ENCODE measurements around the gene ATP13A5. TPM values are rescaled to one million over a fixed set of nuclear protein-coding genes. Genes with fewer than 3 reads are reported as not detected.

Gene ATP13A5
- total RNA-seq, 1 experiment from 2014 or later: not detected

DNA sequence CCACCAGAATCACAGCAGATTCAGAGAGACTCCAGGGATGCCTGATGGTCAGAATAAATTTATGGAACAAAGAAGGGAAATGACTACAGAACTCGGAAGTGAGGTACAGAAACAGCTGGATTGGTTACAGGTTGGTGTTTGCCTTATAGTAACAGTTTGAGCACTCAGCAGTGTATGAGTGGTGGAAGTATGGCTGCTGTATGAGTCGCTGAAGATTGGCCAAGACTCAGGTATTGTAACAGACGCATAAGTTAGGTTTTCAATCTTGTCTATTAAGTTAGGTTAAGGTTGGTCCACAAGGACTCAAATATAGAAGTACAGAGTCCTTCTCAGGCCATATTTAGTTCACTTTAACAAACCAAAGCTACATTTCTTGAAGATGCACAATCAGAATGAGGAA, 33.1 kb downstream of the ATP13A5 start:
- no peak overlapping the region for H2BK5ac ChIP-seq (ENCODE audit: insufficient read length, low read length)
- DNase-seq: no peak
- H3K4ac ChIP-seq (ENCODE audit: low read depth, low read length): no peak overlapping the region
- no peaks in the 10 kb centered on the region for H3K23me2 ChIP-seq (ENCODE audit: insufficient read length, low read depth, low read length, poor library complexity, severe bottlenecking)
- H2AK5ac ChIP-seq (ENCODE audit: insufficient read length, low read length): no peak overlapping the region
- peaks cover 39 to 46% of the 10 kb centered on the region in 2 experiments for H3K4me1 Mint-ChIP-seq
- H4K91ac ChIP-seq (ENCODE audit: insufficient read length, low read depth, low read length): no peak overlapping the region
- H3K18ac ChIP-seq (ENCODE audit: insufficient read length, low read depth, low read length): no peak overlapping the region
- TF ChIP-seq, protein P1, sequence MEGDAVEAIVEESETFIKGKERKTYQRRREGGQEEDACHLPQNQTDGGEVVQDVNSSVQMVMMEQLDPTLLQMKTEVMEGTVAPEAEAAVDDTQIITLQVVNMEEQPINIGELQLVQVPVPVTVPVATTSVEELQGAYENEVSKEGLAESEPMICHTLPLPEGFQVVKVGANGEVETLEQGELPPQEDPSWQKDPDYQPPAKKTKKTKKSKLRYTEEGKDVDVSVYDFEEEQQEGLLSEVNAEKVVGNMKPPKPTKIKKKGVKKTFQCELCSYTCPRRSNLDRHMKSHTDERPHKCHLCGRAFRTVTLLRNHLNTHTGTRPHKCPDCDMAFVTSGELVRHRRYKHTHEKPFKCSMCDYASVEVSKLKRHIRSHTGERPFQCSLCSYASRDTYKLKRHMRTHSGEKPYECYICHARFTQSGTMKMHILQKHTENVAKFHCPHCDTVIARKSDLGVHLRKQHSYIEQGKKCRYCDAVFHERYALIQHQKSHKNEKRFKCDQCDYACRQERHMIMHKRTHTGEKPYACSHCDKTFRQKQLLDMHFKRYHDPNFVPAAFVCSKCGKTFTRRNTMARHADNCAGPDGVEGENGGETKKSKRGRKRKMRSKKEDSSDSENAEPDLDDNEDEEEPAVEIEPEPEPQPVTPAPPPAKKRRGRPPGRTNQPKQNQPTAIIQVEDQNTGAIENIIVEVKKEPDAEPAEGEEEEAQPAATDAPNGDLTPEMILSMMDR (conservative IDR thresholded peaks at IDR 0.05): no peak
- no peak overlapping the region for H4K5ac ChIP-seq (ENCODE audit: insufficient read length, low read depth, low read length)
- H3K27me3 ChIP-seq (ENCODE audit: insufficient read depth, low read length): no peaks in the 10 kb centered on the region
- no peak overlapping the region for H2BK15ac ChIP-seq (ENCODE audit: low read depth, low read length)
- no peak overlapping the region for H2BK20ac ChIP-seq (ENCODE audit: low read depth, low read length, poor library complexity, severe bottlenecking)
- no peaks in the 10 kb centered on the region for H3K9me3 Mint-ChIP-seq
- H3K36me3 Mint-ChIP-seq (ENCODE audit: insufficient read depth in 1 of 3, low read depth in 3 of 3): no peaks in the 10 kb centered on the region
- H3K9ac ChIP-seq (ENCODE audit: extremely low read depth, insufficient read length, low read length): no peak overlapping the region
- no peak overlapping the region for H3K4me3 Mint-ChIP-seq
- H4K20me1 ChIP-seq (ENCODE audit: control insufficient read depth, insufficient read depth, insufficient read length): no peaks in the 10 kb centered on the region
- H2BK12ac ChIP-seq (ENCODE audit: insufficient read length, low read depth, low read length): no peak overlapping the region
- H3K14ac ChIP-seq (ENCODE audit: insufficient read depth, low read length): no peak overlapping the region
- no peak overlapping the region for H3T11ph ChIP-seq (ENCODE audit: low read length)
- H3K27ac ChIP-seq (ENCODE audit: insufficient read length, low read depth, low read length): no peak overlapping the region
- H2BK120ac ChIP-seq (ENCODE audit: low read depth, low read length, poor library complexity, severe bottlenecking): no peak overlapping the region
- no peaks in the 10 kb centered on the region for H3K9me3 ChIP-seq (ENCODE audit: control insufficient read depth, low read depth, low read length)
- no peak overlapping the region for H3K4me2 ChIP-seq (ENCODE audit: insufficient read depth, insufficient read length, low read length)
- no peaks in the 10 kb centered on the region for H3K79me1 ChIP-seq (ENCODE audit: insufficient read depth, low read depth, low read length, poor library complexity, severe bottlenecking)
- H3K27me3 Mint-ChIP-seq (ENCODE audit: low read depth): no peaks in the 10 kb centered on the region; the same call in 1 of the 2 replicates
- no peak overlapping the region for H3K23ac ChIP-seq (ENCODE audit: insufficient read length, low read depth, low read length)
- no peak overlapping the region for H3K56ac ChIP-seq (ENCODE audit: insufficient read length, low read depth, low read length)
- no peaks in the 10 kb centered on the region for H3K79me2 ChIP-seq (ENCODE audit: insufficient read depth, low read length)
- H2AFZ ChIP-seq (ENCODE audit: low read length): no peak overlapping the region
- no peak overlapping the region for H3K27ac Mint-ChIP-seq
- H4K8ac ChIP-seq (replicated peaks; ENCODE audit: insufficient read length, low read depth, low read length): no peak overlapping the region
- H3K4me1 ChIP-seq (ENCODE audit: insufficient read depth, low read length): peaks cover 12% of the 10 kb centered on the region
- WGBS (ENCODE audit: extremely low coverage, insufficient read length, low lambda C conversion rate): no CpG with 5 or more reads among the region's 3 CpGs
